Neural cell (in vitro differentiated cells): Measurements from ENCODE around the gene CAMSAP3. TPM values are rescaled to one million over a fixed set of nuclear protein-coding genes. Genes with fewer than 3 reads are reported as not detected.

Experiments used
- H2AFZ ChIP-seq: fragments of 200-600, 300-800 bp; sonication (generic), shearing (Covaris generic); 2 replicates; pipeline ENCODE4 v1.6.0; 2014; ENCODE audit warnings: low read depth, mild to moderate bottlenecking, antibody characterized with exemption, low read length, moderate library complexity
- H3F3A ChIP-seq: fragments of 200-600 bp; shearing (Covaris generic); 2 replicates; pipeline ENCODE4 v1.6.1; 2016; ENCODE audit warnings: mild to moderate bottlenecking, moderate library complexity, mixed read lengths, antibody characterized with exemption, low read length; ENCODE audit not compliant: insufficient read depth, poor library complexity, severe bottlenecking
- H3K27ac ChIP-seq: fragments of 200-600, 300-800 bp; sonication (generic), shearing (Covaris generic); 2 replicates; pipeline ENCODE4 v1.5.1; 2014; ENCODE audit warnings: mild to moderate bottlenecking, low read length, moderate library complexity
- H3K27me3 ChIP-seq: fragments of 300-800, 200-600 bp; sonication (generic), shearing (Covaris generic); 2 replicates; pipeline ENCODE4 v1.6.0; 2014; ENCODE audit warnings: mild to moderate bottlenecking, low read depth, low read length, moderate library complexity; ENCODE audit not compliant: insufficient read depth
- H3K36me3 ChIP-seq: fragments of 300-800, 200-600 bp; sonication (generic), shearing (Covaris generic); 2 replicates; pipeline ENCODE4 v1.5.1; 2014; ENCODE audit warnings: mild to moderate bottlenecking, antibody characterized with exemption, low read length, moderate library complexity; ENCODE audit not compliant: insufficient read depth
- H3K4me2 ChIP-seq: fragments of 300-800, 200-600 bp; sonication (generic), shearing (Covaris generic); 2 replicates; pipeline ENCODE4 v1.6.0; 2014; ENCODE audit warnings: mild to moderate bottlenecking, low read length
- H3K4me3 ChIP-seq: fragments of 300-800, 200-600 bp; sonication (generic), shearing (Covaris generic); 2 replicates; pipeline ENCODE4 v1.5.1; 2014; ENCODE audit warnings: mild to moderate bottlenecking, low read length, moderate library complexity
- H3K79me2 ChIP-seq: fragments of 200-600 bp; shearing (Covaris generic); replicated peaks from 2 replicates; pipeline ENCODE4 v1.6.0; 2014; ENCODE audit warnings: mild to moderate bottlenecking, low read length, moderate library complexity; ENCODE audit not compliant: insufficient read depth
- H3K9ac ChIP-seq: fragments of 300-800, 200-600 bp; sonication (generic), shearing (Covaris generic); 2 replicates; pipeline ENCODE4 v1.6.1; 2016; ENCODE audit warnings: mild to moderate bottlenecking, low read length, mixed read lengths
- H3K9me2 ChIP-seq: fragments of 200-600 bp; shearing (Covaris generic); 2 replicates; pipeline ENCODE4 v1.6.1; 2016; ENCODE audit warnings: mild to moderate bottlenecking, low read length, mixed read lengths; ENCODE audit not compliant: insufficient read depth
- H3K9me3 ChIP-seq: fragments of 200-600, 300-800 bp; sonication (generic), shearing (Covaris generic); 2 replicates; pipeline ENCODE4 v1.6.1; 2016; ENCODE audit warnings: mild to moderate bottlenecking, mixed run types, low read length, moderate library complexity, mixed read lengths
- H4K20me1 ChIP-seq: fragments of 200-600 bp; shearing (Covaris generic); 2 replicates; pipeline ENCODE4 v1.6.1; 2016; ENCODE audit warnings: mild to moderate bottlenecking, mixed run types; ENCODE audit not compliant: insufficient read depth
- CTCF ChIP-seq: fragments of 450-650 bp; IDR thresholded peaks from 2 replicates; pipeline ENCODE4 v1.5.1; 2014; ENCODE audit warnings: antibody characterized with exemption, mild to moderate bottlenecking, moderate library complexity; ENCODE audit not compliant: poor library complexity, severe bottlenecking
- EP300 ChIP-seq: fragments of 450-650 bp; conservative IDR thresholded peaks from 2 replicates; pipeline ENCODE4 v1.6.1; 2014; ENCODE audit warnings: antibody characterized with exemption, mild to moderate bottlenecking, moderate library complexity; ENCODE audit not compliant: poor library complexity, severe bottlenecking
- EZH2 ChIP-seq: fragments of 200-600, 300-800 bp; shearing (Covaris generic), sonication (generic); IDR thresholded peaks from 2 replicates; pipeline ENCODE4 v1.6.1; 2014; ENCODE audit warnings: antibody characterized with exemption, low read length, borderline replicate concordance, mild to moderate bottlenecking; ENCODE audit not compliant: insufficient read depth, poor library complexity, severe bottlenecking
- MXI1 ChIP-seq: fragments of 450-650 bp; conservative IDR thresholded peaks from 2 replicates; pipeline ENCODE4 v1.6.1; 2014; ENCODE audit warnings: antibody characterized with exemption, mild to moderate bottlenecking; ENCODE audit not compliant: poor library complexity, severe bottlenecking
- POLR2AphosphoS5 ChIP-seq: IDR thresholded peaks from 2 replicates; pipeline ENCODE4 v1.6.1; 2012
- RAD21 ChIP-seq: fragments of 450-650 bp; conservative IDR thresholded peaks from 2 replicates; pipeline ENCODE4 v1.6.1; 2014; ENCODE audit warnings: antibody characterized with exemption, mild to moderate bottlenecking, moderate library complexity
- REST ChIP-seq: IDR thresholded peaks from 2 replicates; pipeline ENCODE4 v1.6.1; 2012; ENCODE audit warnings: borderline replicate concordance
- SMC3 ChIP-seq: fragments of 450-650 bp; conservative IDR thresholded peaks from 2 replicates; pipeline ENCODE4 v1.6.1; 2014; ENCODE audit warnings: antibody characterized with exemption, mild to moderate bottlenecking, moderate library complexity; ENCODE audit not compliant: poor library complexity
- TAF1 ChIP-seq: IDR thresholded peaks from 2 replicates; pipeline ENCODE4 v1.6.1; 2012; ENCODE audit warnings: low read depth
- polyA plus RNA-seq: library from polyadenylated mRNA; depleted of rRNA; stranded (reverse); fragments of >200 nt; gene quantifications from 2 replicates; pipeline ENCODE4 v1.2.3, GENCODE V29; 2014

Gene CAMSAP3
- polyA plus RNA-seq, 1 donor from 2014 or later: 17.0 TPM

- H3K9ac ChIP-seq: no peak overlapping the region
- no peak for TF ChIP-seq TAF1
- TF ChIP-seq SMC3: no peak
- TF ChIP-seq POLR2AphosphoS5: no peak
- no peak for TF ChIP-seq MXI1
- no peak for TF ChIP-seq REST
- no peak for TF ChIP-seq RAD21
- no peak for TF ChIP-seq CTCF
- TF ChIP-seq EP300: no peak
- TF ChIP-seq EZH2: no peak
Observed at GRCh38 chr19:7602240-7602934, 6.7 kb downstream of the CAMSAP3 start.

GRCh38 chr19:7602935-7603497 lies 7.4 kb downstream of the CAMSAP3 start:
- no peak overlapping the region for H3K4me2 ChIP-seq
- no peaks in the 10 kb centered on the region for H3K36me3 ChIP-seq
- H3K9ac ChIP-seq: no peak overlapping the region
- no peak overlapping the region for H3K4me3 ChIP-seq
- H3K9me2 ChIP-seq: no peaks in the 10 kb centered on the region
- H3K27ac ChIP-seq: no peak overlapping the region
- H3K9me3 ChIP-seq: no peaks in the 10 kb centered on the region
- TF ChIP-seq CTCF (no peak), MXI1 (no peak), EP300 (no peak), EZH2 (no peak), SMC3 (no peak), POLR2AphosphoS5 (no peak), TAF1 (no peak), REST (no peak), RAD21 (no peak)
- H2AFZ ChIP-seq: no peak overlapping the region
- no peaks in the 10 kb centered on the region for H3F3A ChIP-seq
- H4K20me1 ChIP-seq: no peaks in the 10 kb centered on the region
- H3K79me2 ChIP-seq: peaks cover 9% of the 10 kb centered on the region
- no peaks in the 10 kb centered on the region for H3K27me3 ChIP-seq

More at GRCh38 chr19:7602240-7602934, 6.7 kb downstream of the CAMSAP3 start:
- no peak overlapping the region for H3K27ac ChIP-seq
- no peaks in the 10 kb centered on the region for H3K27me3 ChIP-seq
- H3K36me3 ChIP-seq: no peaks in the 10 kb centered on the region
- no peaks in the 10 kb centered on the region for H3K9me3 ChIP-seq
- H3K4me3 ChIP-seq: no peak overlapping the region
- H2AFZ ChIP-seq: no peak overlapping the region
- no peaks in the 10 kb centered on the region for H4K20me1 ChIP-seq
- H3K9me2 ChIP-seq: no peaks in the 10 kb centered on the region
- no peaks in the 10 kb centered on the region for H3F3A ChIP-seq
- H3K4me2 ChIP-seq: no peak overlapping the region
- peaks cover 12% of the 10 kb centered on the region for H3K79me2 ChIP-seq
